Endodermal cell (in vitro differentiated cells): Measurements from ENCODE around the gene SUGCT. TPM values are rescaled to one million over a fixed set of nuclear protein-coding genes. Genes with fewer than 3 reads are reported as not detected.

Experiments used
- DNase-seq: peaks from one replicate; pipeline ENCODE4 v3.0.0-alpha.2; 2017
- H3K27ac ChIP-seq: 2 replicates; pipeline ENCODE4 v1.5.1; 2013; ENCODE audit warnings: mild to moderate bottlenecking, low read depth, low read length, moderate library complexity
- H3K27me3 ChIP-seq: 2 replicates; pipeline ENCODE4 v1.6.1; 2013; ENCODE audit warnings: mild to moderate bottlenecking, low read length, moderate library complexity; ENCODE audit not compliant: insufficient read depth, control insufficient read depth, poor library complexity, severe bottlenecking
- H3K36me3 ChIP-seq: 2 replicates; pipeline ENCODE4 v1.7.0; 2013; ENCODE audit warnings: mild to moderate bottlenecking, low read length, moderate library complexity; ENCODE audit not compliant: control insufficient read depth, insufficient read depth
- H3K4me1 ChIP-seq: one replicate; pipeline ENCODE4 v1.7.0; 2013; ENCODE audit warnings: low read length; ENCODE audit not compliant: control insufficient read depth, insufficient read depth
- H3K4me3 ChIP-seq: 2 replicates; pipeline ENCODE4 v1.5.1; 2013; ENCODE audit warnings: mild to moderate bottlenecking, low read length, moderate library complexity
- H3K9ac ChIP-seq: 2 replicates; pipeline ENCODE4 v1.6.1; 2013; ENCODE audit warnings: mild to moderate bottlenecking, low read length, moderate library complexity; ENCODE audit not compliant: poor library complexity, severe bottlenecking; ENCODE audit errors: extremely low read depth
- H3K9me3 ChIP-seq: 2 replicates; pipeline ENCODE4 v1.6.1; 2013; ENCODE audit warnings: mild to moderate bottlenecking, low read length, moderate library complexity; ENCODE audit not compliant: control insufficient read depth
- H3K27ac Mint-ChIP-seq: 2 replicates; pipeline ENCODE4 v1.8.0; 2020; ENCODE audit warnings: mixed read lengths
- H3K27me3 Mint-ChIP-seq: 2 replicates; pipeline ENCODE4 v1.8.0; 2021; ENCODE audit warnings: mild to moderate bottlenecking, mixed read lengths; ENCODE audit not compliant: insufficient read depth
- H3K36me3 Mint-ChIP-seq: 2 replicates; pipeline ENCODE4 v1.8.0; 2020; ENCODE audit warnings: low read depth, mixed read lengths
- H3K4me1 Mint-ChIP-seq: 2 replicates; pipeline ENCODE4 v1.8.0; 2020; ENCODE audit warnings: mixed read lengths
- H3K4me3 Mint-ChIP-seq: 2 replicates; pipeline ENCODE4 v1.8.0; 2020; ENCODE audit warnings: mild to moderate bottlenecking, moderate library complexity, mixed read lengths
- H3K9me3 Mint-ChIP-seq: 2 replicates; pipeline ENCODE4 v1.8.0; 2020; ENCODE audit warnings: mild to moderate bottlenecking, mixed read lengths
- CTCF ChIP-seq: fragments of 200-600 bp; sonication (generic); conservative IDR thresholded peaks from 2 replicates; pipeline ENCODE4 v1.5.0; 2021; ENCODE audit warnings: antibody characterized with exemption, mild to moderate bottlenecking
- WGBS, 2 experiments: methylation state at CpG; one replicate each; pipeline versions ENCODE4 v1.1.5 to v1.1.7; 2013; ENCODE audit warnings: missing lambda C conversion rate in 2 of 2, mixed read lengths in 1 of 2; ENCODE audit not compliant: insufficient coverage in 1 of 2, insufficient read length in 1 of 2; 5-methylcytosine and 5-hydroxymethylcytosine counted together
- total RNA-seq, 2 donors: library from RNA; stranded (reverse); fragmentation: NEBNext Ultra II Directional in 1 of 2; extraction: Animal tissue kit (Norgen Biotek cat#: 25700) in 1 of 2; gene quantifications; 2 replicates in 1 of 2; 3 replicates in 1 of 2; pipeline ENCODE4 v1.2.1, GENCODE V29; 2021

Gene SUGCT
- total RNA-seq, 2 donors from 2014 or later, result 3.6 to 3.9 TPM

- H3K27ac ChIP-seq, result no peak overlapping the region
- H3K4me1 Mint-ChIP-seq, result peaks cover 7% of the 10 kb centered on the region
- H3K36me3 ChIP-seq, result no peaks in the 10 kb centered on the region
- 96 to 100% methylated on average over 1 to 2 of the region's 3 CpGs for whole genome bisulfite sequencing, 2 experiments
- no peak for DNase-seq
- H3K9me3 ChIP-seq, result no peaks in the 10 kb centered on the region
- H3K27me3 Mint-ChIP-seq, result no peaks in the 10 kb centered on the region
- TF ChIP-seq CTCF, result no peak
- peaks cover 10% of the 10 kb centered on the region for H3K4me1 ChIP-seq
- H3K9ac ChIP-seq, result no peak overlapping the region
- no peaks in the 10 kb centered on the region for H3K36me3 Mint-ChIP-seq
- no peaks in the 10 kb centered on the region for H3K27me3 ChIP-seq
- no peak overlapping the region for H3K27ac Mint-ChIP-seq
- no peak overlapping the region for H3K4me3 Mint-ChIP-seq
- no peak overlapping the region for H3K4me3 ChIP-seq
- no peaks in the 10 kb centered on the region for H3K9me3 Mint-ChIP-seq
These were observed 716.2 kb downstream of the SUGCT start for GRCh38 chr7:40851001-40851400.

GRCh38 chr7:40859076-40859475 is 724.3 kb downstream of the SUGCT start:
- Mint-ChIP-seq H3K27ac (no peak overlapping the region), H3K4me1 (no peaks in the 10 kb centered on the region), H3K36me3 (no peaks in the 10 kb centered on the region), H3K4me3 (no peak overlapping the region), H3K9me3 (no peaks in the 10 kb centered on the region), H3K27me3 (peaks cover 1% of the 10 kb centered on the region)
- Histone ChIP-seq H3K4me3 (no peak overlapping the region), H3K9ac (no peak overlapping the region), H3K36me3 (no peaks in the 10 kb centered on the region), H3K27me3 (no peaks in the 10 kb centered on the region), H3K4me1 (no peaks in the 10 kb centered on the region), H3K9me3 (no peaks in the 10 kb centered on the region), H3K27ac (no peak overlapping the region)
- WGBS, 2 experiments, result 93 to 100% methylated on average over 2 of the region's 2 CpGs
- no peak for DNase-seq
- TF ChIP-seq CTCF, result no peak

- WGBS, 2 experiments, result 90 to 94% methylated on average over 12 to 15 of the region's 15 CpGs
- H3K4me3 ChIP-seq, result no peak overlapping the region
- H3K27me3 ChIP-seq, result no peaks in the 10 kb centered on the region
- Mint-ChIP-seq H3K4me1 (no peaks in the 10 kb centered on the region), H3K9me3 (no peaks in the 10 kb centered on the region), H3K4me3 (no peak overlapping the region), H3K36me3 (no peaks in the 10 kb centered on the region), H3K27me3 (peaks cover 1% of the 10 kb centered on the region), H3K27ac (no peak overlapping the region)
- no peaks in the 10 kb centered on the region for H3K4me1 ChIP-seq
- H3K9ac ChIP-seq, result no peak overlapping the region
- H3K9me3 ChIP-seq, result no peaks in the 10 kb centered on the region
- no peak for TF ChIP-seq CTCF
- DNase-seq, result no peak
- H3K27ac ChIP-seq, result no peak overlapping the region
- H3K36me3 ChIP-seq, result no peaks in the 10 kb centered on the region
These were observed 725.2 kb downstream of the SUGCT start for GRCh38 chr7:40859965-40860543.
